GM21619 (cell line): ENCODE results near the gene ARF5.

Experiments
- ATAC-seq: cut with Tn5 transposase; IDR thresholded peaks from one replicate; pipeline ENCODE4 v1.9.1; 2021; ENCODE audit not compliant: unreplicated experiment

ARF5 gene

DNA sequence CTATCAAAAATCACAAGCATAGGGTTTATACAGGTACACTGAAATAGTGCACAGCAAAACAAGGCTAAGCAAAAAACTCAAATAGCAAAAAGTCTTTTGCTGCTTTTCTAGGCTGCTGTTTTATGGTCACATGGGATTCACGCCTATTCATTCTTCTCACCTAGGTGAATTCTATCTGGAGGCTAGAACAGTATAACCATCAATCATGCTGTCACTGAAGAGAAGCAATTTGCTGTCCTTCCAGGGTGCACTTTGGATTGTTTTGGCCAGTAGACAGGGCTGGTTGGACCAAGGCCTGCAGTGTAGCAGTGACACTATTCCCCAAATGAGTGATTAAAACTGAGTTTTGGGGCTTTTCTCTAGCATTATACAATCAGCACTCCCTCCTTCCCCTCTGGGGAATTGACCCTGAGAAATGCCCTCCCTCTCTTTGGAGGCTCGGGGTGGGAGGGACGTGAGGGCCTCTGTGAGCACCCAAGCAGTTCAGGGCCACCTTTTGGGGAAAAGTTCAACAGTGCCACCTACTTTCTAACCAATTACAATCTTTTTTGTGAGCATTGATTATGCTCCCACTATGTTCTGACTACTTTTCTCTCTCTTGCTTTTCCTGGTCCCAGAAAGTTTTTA, 47.6 kb downstream of the ARF5 start:
- peak; percentile 71 for ATAC-seq

DNA sequence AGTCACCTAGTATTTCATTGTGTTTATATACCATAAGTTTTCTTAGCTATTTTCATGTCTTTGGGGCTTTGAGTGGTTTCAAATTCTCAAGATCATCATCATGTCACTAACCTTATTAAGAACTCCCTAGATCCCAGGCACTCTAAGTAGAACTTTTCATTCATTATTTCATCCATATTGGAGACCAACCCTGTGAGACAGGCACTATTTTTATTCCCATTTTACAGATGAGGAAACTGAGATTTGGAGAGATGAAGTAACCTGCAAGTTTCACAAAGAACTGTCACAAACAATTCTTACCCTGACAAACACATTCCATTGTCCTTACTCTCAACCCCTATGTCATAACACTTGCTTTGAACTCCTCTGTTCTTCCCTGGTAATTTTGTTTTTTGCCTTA, 50.0 kb downstream of the ARF5 start:
- no peak for ATAC-seq
